Measurements from ENCODE around the gene SARS1. TPM values are rescaled to one million over a fixed set of nuclear protein-coding genes. Genes with fewer than 3 reads are reported as not detected.

SARS1 gene
- total RNA-seq, 1 donor from 2014 or later, result 135 TPM

DNA sequence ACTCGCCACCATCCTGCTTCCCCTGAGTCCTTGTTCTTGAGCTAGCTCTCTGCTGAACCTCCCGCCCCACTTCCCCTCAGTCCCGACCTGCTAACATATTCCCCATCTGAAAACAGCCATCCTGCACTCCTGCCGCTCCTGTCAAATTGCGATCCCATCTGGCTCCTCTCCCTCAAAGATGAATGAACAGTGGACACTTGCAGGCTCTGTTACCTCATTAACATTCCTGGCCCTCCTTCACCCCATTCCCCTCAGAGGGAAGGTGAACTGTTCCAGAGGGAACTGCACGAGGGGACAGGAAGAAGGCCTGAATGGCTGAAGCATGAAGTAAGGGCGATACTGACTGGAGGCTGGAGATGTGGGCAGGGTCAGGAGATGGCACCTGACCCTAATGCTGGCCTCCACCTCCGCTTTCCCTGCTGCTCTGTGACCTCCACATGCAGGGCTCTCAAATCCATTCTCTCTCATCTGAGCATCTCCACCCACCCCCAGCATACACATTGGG is 28.2 kb downstream of the SARS1 start:
- no peak for DNase-seq (ENCODE audit: low spot score, unreplicated experiment)
- Mint-ChIP-seq H3K9me3 (ENCODE audit: low read depth) (no peaks in the 10 kb centered on the region), H3K27me3 (peaks cover 25% of the 10 kb centered on the region), H3K4me1 (ENCODE audit: low read depth) (peaks cover 16% of the 10 kb centered on the region), H3K27ac (peak overlapping the region; percentile 6), H3K4me3 (ENCODE audit: low read depth) (no peak overlapping the region), H3K36me3 (ENCODE audit: insufficient read depth) (peaks cover 3% of the 10 kb centered on the region)
- TF ChIP-seq, protein P1, sequence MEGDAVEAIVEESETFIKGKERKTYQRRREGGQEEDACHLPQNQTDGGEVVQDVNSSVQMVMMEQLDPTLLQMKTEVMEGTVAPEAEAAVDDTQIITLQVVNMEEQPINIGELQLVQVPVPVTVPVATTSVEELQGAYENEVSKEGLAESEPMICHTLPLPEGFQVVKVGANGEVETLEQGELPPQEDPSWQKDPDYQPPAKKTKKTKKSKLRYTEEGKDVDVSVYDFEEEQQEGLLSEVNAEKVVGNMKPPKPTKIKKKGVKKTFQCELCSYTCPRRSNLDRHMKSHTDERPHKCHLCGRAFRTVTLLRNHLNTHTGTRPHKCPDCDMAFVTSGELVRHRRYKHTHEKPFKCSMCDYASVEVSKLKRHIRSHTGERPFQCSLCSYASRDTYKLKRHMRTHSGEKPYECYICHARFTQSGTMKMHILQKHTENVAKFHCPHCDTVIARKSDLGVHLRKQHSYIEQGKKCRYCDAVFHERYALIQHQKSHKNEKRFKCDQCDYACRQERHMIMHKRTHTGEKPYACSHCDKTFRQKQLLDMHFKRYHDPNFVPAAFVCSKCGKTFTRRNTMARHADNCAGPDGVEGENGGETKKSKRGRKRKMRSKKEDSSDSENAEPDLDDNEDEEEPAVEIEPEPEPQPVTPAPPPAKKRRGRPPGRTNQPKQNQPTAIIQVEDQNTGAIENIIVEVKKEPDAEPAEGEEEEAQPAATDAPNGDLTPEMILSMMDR (IDR thresholded peaks at IDR 0.05; ENCODE audit: unreplicated experiment), result no peak

DNA sequence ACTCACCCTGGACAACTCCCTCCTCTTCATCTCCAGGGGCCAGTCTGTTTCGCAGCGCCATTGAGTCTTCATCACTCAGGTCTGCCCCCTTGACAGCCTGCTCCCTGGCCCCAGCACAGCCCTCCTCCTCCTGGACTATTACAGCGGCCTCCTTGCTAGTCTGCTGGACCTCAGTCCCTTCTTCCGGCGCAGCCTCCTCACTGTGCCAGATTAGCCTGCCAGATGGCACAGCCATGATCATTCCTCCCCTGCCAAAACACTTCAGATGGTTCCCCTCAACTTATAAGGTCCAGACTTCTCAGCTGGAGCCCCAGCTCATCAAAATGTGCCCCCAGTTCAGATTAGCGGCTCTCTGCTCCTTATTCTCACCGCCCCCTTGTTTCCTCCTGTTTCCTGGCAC is 28.7 kb downstream of the SARS1 start:
- H3K27me3 Mint-ChIP-seq, result peaks cover 25% of the 10 kb centered on the region
- no peak overlapping the region for H3K4me3 Mint-ChIP-seq (ENCODE audit: low read depth)
- peaks cover 1% of the 10 kb centered on the region for H3K36me3 Mint-ChIP-seq (ENCODE audit: insufficient read depth)
- H3K9me3 Mint-ChIP-seq (ENCODE audit: low read depth), result no peaks in the 10 kb centered on the region
- peaks cover 16% of the 10 kb centered on the region for H3K4me1 Mint-ChIP-seq (ENCODE audit: low read depth)
- TF ChIP-seq, protein P1 (IDR thresholded peaks at IDR 0.05; ENCODE audit: unreplicated experiment), result no peak
- H3K27ac Mint-ChIP-seq, result peak overlapping the region; percentile 6
- no peak for DNase-seq (ENCODE audit: low spot score, unreplicated experiment)

DNA sequence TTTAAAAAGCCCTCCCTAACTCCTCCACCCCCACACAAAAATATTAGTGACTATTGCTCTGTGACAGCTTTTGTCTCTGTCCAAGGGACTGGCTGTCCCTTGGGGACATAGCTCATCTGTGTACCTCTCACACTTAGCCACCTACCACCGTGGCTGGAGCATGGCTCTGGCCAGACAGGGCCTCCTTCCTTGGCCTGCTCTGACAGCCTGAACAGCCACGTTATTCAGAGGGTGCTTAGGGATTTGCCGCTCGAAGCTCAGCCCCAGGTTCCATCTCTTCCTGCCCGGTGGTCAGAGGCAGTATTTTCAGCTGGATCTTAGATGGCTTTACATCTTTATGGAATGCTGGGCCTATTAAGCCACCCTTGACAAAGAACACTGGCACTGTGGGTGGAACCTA is 29.5 kb downstream of the SARS1 start:
- Mint-ChIP-seq H3K27me3 (peaks cover 29% of the 10 kb centered on the region), H3K36me3 (ENCODE audit: insufficient read depth) (no peaks in the 10 kb centered on the region), H3K4me1 (ENCODE audit: low read depth) (peaks cover 16% of the 10 kb centered on the region), H3K9me3 (ENCODE audit: low read depth) (no peaks in the 10 kb centered on the region), H3K4me3 (ENCODE audit: low read depth) (no peak overlapping the region), H3K27ac (peak overlapping the region; percentile 74)
- TF ChIP-seq, protein P1 (IDR thresholded peaks at IDR 0.05; ENCODE audit: unreplicated experiment), result no peak
- no peak for DNase-seq (ENCODE audit: low spot score, unreplicated experiment)

DNA sequence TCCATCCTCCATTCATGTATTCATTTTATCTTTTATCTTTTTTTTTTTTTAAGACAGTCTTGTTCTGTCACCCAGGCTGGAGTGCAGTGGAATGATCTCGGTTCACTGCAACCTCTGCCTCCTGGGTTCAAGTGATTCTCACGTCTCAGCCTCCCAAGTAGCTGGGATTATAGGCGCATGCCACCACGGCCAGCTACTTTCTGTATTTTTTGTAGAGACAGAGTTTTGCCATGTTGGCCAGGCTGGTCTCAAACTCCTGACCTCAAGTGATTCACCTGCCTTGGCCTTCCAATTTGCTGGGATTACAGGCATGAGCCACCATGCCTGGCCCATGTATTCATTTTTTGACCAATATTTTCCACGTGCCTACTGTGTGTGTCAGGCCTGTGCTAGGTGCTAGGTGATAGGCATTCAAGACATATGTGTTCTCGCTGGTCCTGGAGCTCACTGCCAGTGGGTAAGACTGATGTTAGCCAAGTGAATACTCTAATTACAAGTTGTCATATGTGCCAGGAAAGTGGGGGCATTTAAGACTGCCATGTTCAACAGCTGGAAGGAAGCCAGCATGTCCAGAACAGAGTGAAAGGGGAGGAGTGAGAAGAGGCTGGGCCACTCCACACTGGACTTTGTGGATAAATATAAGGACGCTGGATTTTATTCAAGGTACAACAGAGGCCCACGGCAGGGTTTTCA is 30.3 kb downstream of the SARS1 start:
- Mint-ChIP-seq H3K9me3 (ENCODE audit: low read depth) (no peaks in the 10 kb centered on the region), H3K27me3 (peaks cover 29% of the 10 kb centered on the region), H3K36me3 (ENCODE audit: insufficient read depth) (no peaks in the 10 kb centered on the region), H3K4me1 (ENCODE audit: low read depth) (peaks cover 16% of the 10 kb centered on the region), H3K27ac (no peak overlapping the region), H3K4me3 (ENCODE audit: low read depth) (no peak overlapping the region)
- TF ChIP-seq, protein P1 (IDR thresholded peaks at IDR 0.05; ENCODE audit: unreplicated experiment), result no peak
- DNase-seq (ENCODE audit: low spot score, unreplicated experiment), result no peak

DNA sequence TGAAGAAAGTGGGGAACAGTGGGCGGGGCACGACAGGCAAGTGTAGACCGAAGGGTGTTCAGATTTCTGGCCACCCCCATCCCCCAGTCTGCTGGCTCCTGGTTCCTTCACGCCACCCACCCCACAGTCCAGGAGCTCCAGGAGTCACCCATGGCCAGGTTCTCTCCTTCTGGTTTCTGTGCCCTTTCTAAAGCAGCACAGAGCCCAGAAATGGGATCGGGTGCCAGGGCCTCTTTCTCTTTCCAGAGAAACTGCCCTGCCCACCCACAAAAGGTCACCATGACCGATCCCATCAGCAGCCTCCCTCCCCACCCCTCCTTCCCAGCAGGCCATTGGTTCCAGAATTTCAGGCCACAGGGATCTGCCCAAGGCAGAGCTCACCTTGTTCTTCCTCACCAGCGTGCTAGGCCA is 32.4 kb downstream of the SARS1 start:
- no peaks in the 10 kb centered on the region for H3K36me3 Mint-ChIP-seq (ENCODE audit: insufficient read depth)
- H3K27ac Mint-ChIP-seq, result no peak overlapping the region
- H3K4me1 Mint-ChIP-seq (ENCODE audit: low read depth), result peaks cover 13% of the 10 kb centered on the region
- no peak for DNase-seq (ENCODE audit: low spot score, unreplicated experiment)
- H3K4me3 Mint-ChIP-seq (ENCODE audit: low read depth), result no peak overlapping the region
- no peaks in the 10 kb centered on the region for H3K9me3 Mint-ChIP-seq (ENCODE audit: low read depth)
- peaks cover 29% of the 10 kb centered on the region for H3K27me3 Mint-ChIP-seq
- TF ChIP-seq, protein P1 (IDR thresholded peaks at IDR 0.05; ENCODE audit: unreplicated experiment), result no peak
